Measurements from ENCODE around the gene CCDC121. TPM values are rescaled to one million over a fixed set of nuclear protein-coding genes. Genes with fewer than 3 reads are reported as not detected.
"Not testable (repeated sequence)": the region's sequence is repeated elsewhere in the genome, so short reads cannot be mapped to it uniquely, and the experiment has no call there.

The CCDC121 gene
- total RNA-seq, 2 experiments from 2014 or later, result 0.25 TPM; not detected in 1

- ChIA-PET CTCF (interaction anchor here (0.8 kb wide), 1 partner anchor 43 kb away, joined by 3 read pairs; no protein-coding TSS in a partner anchor), POLR2A (no interaction called here)
These were observed 12.0 kb upstream of the CCDC121 start for GRCh38 chr2:27640722-27641245.

- POLR2A ChIA-PET, result interaction anchor here (1.0 to 2.0 kb wide), 2 partner anchors 10 to 263 kb away, joined by 3 to 10 read pairs; partner anchors contain the start of genes CCDC121 and GPN1
- CTCF ChIA-PET, result interaction anchor here (0.6 to 2.1 kb wide), 3 partner anchors 10 to 290 kb away, joined by 4 to 8 read pairs (median 7); partner anchors contain the start of genes CCDC121 and GPN1
These were observed 9.9 kb upstream of the CCDC121 start for GRCh38 chr2:27638709-27639108.

GRCh38 chr2:27638037-27638637 lies 9.3 kb upstream of the CCDC121 start:
- ChIA-PET POLR2A (interaction anchor here (1.0 to 2.0 kb wide), 2 partner anchors 10 to 264 kb away, joined by 3 to 10 read pairs; partner anchors contain the start of genes CCDC121 and GPN1), CTCF (interaction anchor here (0.7 to 2.1 kb wide), 4 partner anchors 9 to 228 kb away, joined by 3 to 8 read pairs (median 5); partner anchors contain the start of genes CCDC121, GPN1, PPM1G and SLC4A1AP)

- POLR2A ChIA-PET, result no interaction called here
- CTCF ChIA-PET, result no interaction called here
These were observed 8.0 kb upstream of the CCDC121 start for GRCh38 chr2:27636766-27637165.

- ChIA-PET CTCF (no interaction called here), POLR2A (no interaction called here)
These were observed 5.5 kb upstream of the CCDC121 start for GRCh38 chr2:27634291-27634690.

GRCh38 chr2:27630257-27630656 lies 1.4 kb upstream of the CCDC121 start:
- POLR2A ChIA-PET, result interaction anchor here (0.6 kb wide), 1 partner anchor 202 kb away, joined by 4 read pairs; the partner anchor contains the start of gene NRBP1
- CTCF ChIA-PET, result not testable (repeated sequence)

GRCh38 chr2:27627963-27628766 lies 647 bp downstream of the CCDC121 start:
- POLR2A ChIA-PET, result interaction anchor here (0.6 to 1.7 kb wide), 5 partner anchors 10 to 197 kb away, joined by 3 to 10 read pairs (median 4); partner anchors contain the start of gene ZNF512

GRCh38 chr2:27626921-27627320 lies 1.9 kb downstream of the CCDC121 start:
- CTCF ChIA-PET, POLR2A ChIA-PET: not testable (repeated sequence)

More at GRCh38 chr2:27627963-27628766, 647 bp downstream of the CCDC121 start:
- CTCF ChIA-PET, result interaction anchor here (1.4 to 1.8 kb wide), 2 partner anchors 10 to 54 kb away, joined by 7 to 13 read pairs; no protein-coding TSS in a partner anchor

GRCh38 chr2:27626323-27626722 lies 2.5 kb downstream of the CCDC121 start:
- POLR2A ChIA-PET, result not testable (repeated sequence)

GRCh38 chr2:27624943-27625342 lies 3.9 kb downstream of the CCDC121 start:
- CTCF ChIA-PET, result no interaction called here
- POLR2A ChIA-PET, result no interaction called here

More at GRCh38 chr2:27626323-27626722, 2.5 kb downstream of the CCDC121 start:
- CTCF ChIA-PET, result not testable (repeated sequence)

GRCh38 chr2:27622921-27623384 lies 5.9 kb downstream of the CCDC121 start:
- ChIA-PET POLR2A (no interaction called here), CTCF (no interaction called here)

GRCh38 chr2:27621524-27621923 lies 7.3 kb downstream of the CCDC121 start:
- POLR2A ChIA-PET, result no interaction called here
- CTCF ChIA-PET, result interaction anchor here (0.6 to 1.2 kb wide), 3 partner anchors 14 to 82 kb away, joined by 3 to 4 read pairs (median 3); no protein-coding TSS in a partner anchor

GRCh38 chr2:27615316-27615715 lies 13.5 kb downstream of the CCDC121 start:
- POLR2A ChIA-PET, result no interaction called here
- CTCF ChIA-PET, result no interaction called here

- CTCF ChIA-PET, result interaction anchor here (0.6 kb wide), 1 partner anchor 21 kb away, joined by 3 read pairs; no protein-coding TSS in a partner anchor
- POLR2A ChIA-PET, result no interaction called here
These were observed 14.8 kb downstream of the CCDC121 start for GRCh38 chr2:27613985-27614384.

- POLR2A ChIA-PET, result no interaction called here
- CTCF ChIA-PET, result no interaction called here
These were observed 22.2 kb downstream of the CCDC121 start for GRCh38 chr2:27606611-27607010.

- ChIA-PET CTCF (no interaction called here), POLR2A (no interaction called here)
These were observed 32.2 kb downstream of the CCDC121 start for GRCh38 chr2:27596627-27597026.

- CTCF ChIA-PET, POLR2A ChIA-PET: not testable (repeated sequence)
These were observed 33.4 kb downstream of the CCDC121 start for GRCh38 chr2:27595412-27595811.

- CTCF ChIA-PET, POLR2A ChIA-PET: not testable (repeated sequence)
These were observed 34.6 kb downstream of the CCDC121 start for GRCh38 chr2:27594020-27594703.

- ChIA-PET CTCF (interaction anchor here (0.6 to 0.7 kb wide), 4 partner anchors 21 to 185 kb away, joined by 3 read pairs; no protein-coding TSS in a partner anchor), POLR2A (no interaction called here)
These were observed 35.6 kb downstream of the CCDC121 start for GRCh38 chr2:27593240-27593639.

Data from activated CD8-positive, alpha-beta memory T cell treated with anti-CD3 and anti-CD28 coated beads for 36 hours (primary cell).